Right lobe of liver (tissue), 4 donors: ENCODE results near the gene RPL7L1.

ENCODE experiments used
- POLR2A ChIP-seq: fragments of 450-650 bp; IDR thresholded peaks from one replicate; pipeline ENCODE4 v1.6.1; 2017; ENCODE audit warnings: antibody characterized with exemption, mild to moderate bottlenecking
- TF ChIP-seq, protein P1 (sequence below), 4 donors: fragments of 200-600 bp in 3 of 4; fragments of 450-650 bp in 1 of 4; IDR thresholded peaks; one replicate each; pipeline versions ENCODE4 v1.5.1 to v1.8.0; 2016 to 2022; ENCODE audit warnings: antibody characterized with exemption in 4 of 4, mild to moderate bottlenecking in 2 of 4
- donor health status: DM: no; HTN: no; CAD: no.
- donor health status: DM: no; HTN: no; CAD: no.
- donor health status: DM: no; HTN: yes; CAD: no.

DNA sequence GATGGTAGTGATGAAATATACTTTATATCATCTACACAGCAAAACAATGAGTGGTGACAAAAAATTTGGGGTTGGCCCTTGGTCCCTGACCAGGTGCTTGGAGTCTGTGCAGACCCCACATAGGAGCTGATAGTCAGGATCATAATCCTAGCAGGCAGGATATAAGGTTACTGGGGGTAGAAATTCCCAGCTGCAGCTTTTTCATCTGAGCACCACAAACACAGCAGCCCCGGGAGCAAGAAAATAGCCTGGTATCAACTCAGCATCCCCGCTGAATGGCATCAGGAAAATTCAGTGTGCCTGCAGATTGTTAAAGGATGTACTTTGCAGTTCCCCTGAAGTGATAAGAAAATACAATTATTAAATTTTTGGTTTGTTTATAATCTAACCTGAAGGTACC is 27.8 kb upstream of the RPL7L1 start:
- TF ChIP-seq, protein P1, sequence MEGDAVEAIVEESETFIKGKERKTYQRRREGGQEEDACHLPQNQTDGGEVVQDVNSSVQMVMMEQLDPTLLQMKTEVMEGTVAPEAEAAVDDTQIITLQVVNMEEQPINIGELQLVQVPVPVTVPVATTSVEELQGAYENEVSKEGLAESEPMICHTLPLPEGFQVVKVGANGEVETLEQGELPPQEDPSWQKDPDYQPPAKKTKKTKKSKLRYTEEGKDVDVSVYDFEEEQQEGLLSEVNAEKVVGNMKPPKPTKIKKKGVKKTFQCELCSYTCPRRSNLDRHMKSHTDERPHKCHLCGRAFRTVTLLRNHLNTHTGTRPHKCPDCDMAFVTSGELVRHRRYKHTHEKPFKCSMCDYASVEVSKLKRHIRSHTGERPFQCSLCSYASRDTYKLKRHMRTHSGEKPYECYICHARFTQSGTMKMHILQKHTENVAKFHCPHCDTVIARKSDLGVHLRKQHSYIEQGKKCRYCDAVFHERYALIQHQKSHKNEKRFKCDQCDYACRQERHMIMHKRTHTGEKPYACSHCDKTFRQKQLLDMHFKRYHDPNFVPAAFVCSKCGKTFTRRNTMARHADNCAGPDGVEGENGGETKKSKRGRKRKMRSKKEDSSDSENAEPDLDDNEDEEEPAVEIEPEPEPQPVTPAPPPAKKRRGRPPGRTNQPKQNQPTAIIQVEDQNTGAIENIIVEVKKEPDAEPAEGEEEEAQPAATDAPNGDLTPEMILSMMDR (IDR thresholded peaks at IDR 0.05), result no peak
- no peak for TF ChIP-seq POLR2A
